H7 (cell line): ENCODE data around the gene CD40. TPM values are rescaled to one million over a fixed set of nuclear protein-coding genes. Genes with fewer than 3 reads are reported as not detected.

ENCODE experiments used
- DNase-seq: peaks from one replicate; pipeline ENCODE4 v3.0.0; 2012
- H3K27me3 ChIP-seq: 2 replicates; pipeline ENCODE4 v1.6.0; 2011; ENCODE audit warnings: mild to moderate bottlenecking, low read length; ENCODE audit not compliant: control insufficient read depth, insufficient read depth
- H3K36me3 ChIP-seq: replicated peaks from 2 replicates; pipeline ENCODE4 v1.5.1; 2011; ENCODE audit warnings: low read length; ENCODE audit not compliant: control insufficient read depth, insufficient read depth
- H3K4me3 ChIP-seq: 2 replicates; pipeline ENCODE4 v1.5.1; 2011; ENCODE audit warnings: low read depth, mild to moderate bottlenecking, control low read depth, low read length, moderate library complexity; ENCODE audit not compliant: insufficient read depth
- total RNA-seq: library from RNA; depleted of rRNA; stranded (reverse); fragments of >200 nt; shearing (Covaris generic); gene quantifications from 2 replicates; pipeline ENCODE4 v1.2.3, GENCODE V29; 2014

Gene CD40
- total RNA-seq, 1 experiment from 2014 or later: 8.8 TPM

DNA sequence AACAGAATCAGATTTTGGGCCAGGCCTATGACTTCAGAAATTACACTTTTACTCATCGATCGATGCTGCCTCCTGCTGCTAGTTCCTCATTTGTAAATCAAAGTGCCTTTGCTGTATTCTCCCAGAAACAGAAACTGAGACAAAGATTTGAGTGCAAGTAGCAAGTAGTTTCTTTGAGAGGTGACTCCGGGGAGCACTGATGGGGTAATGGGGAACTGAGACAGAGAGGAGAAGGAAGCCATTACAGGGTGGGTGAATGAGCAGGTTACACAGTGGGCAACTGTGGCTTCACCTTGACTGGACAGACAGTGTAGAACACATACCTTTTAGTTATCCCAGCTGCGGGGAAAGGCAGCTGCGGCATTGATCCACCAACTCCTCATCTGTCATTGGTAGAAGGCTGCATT lies 9.7 kb upstream of the CD40 start:
- Histone ChIP-seq H3K4me3 (no peak overlapping the region), H3K36me3 (no peaks in the 10 kb centered on the region), H3K27me3 (peaks cover 7% of the 10 kb centered on the region)
- DNase-seq: no peak

DNA sequence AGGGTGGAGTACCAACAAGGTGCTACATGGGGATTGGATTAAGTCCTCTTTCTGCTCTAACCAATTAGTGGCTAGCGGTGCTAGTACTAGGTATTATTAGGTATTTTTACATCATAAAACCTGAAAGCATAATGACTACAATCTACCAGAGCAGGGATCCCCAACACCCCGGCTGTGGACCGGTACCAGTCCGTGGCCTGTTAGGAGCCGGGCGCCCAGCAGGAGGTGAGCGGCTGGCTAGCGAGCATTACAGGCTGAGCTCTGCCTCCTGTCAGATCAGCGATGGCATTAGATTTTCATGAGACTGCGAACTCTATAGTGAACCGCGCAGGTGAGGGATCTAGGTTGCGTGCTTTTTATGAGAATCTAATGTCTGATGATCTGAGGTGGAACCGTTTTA lies 9.1 kb upstream of the CD40 start:
- DNase-seq: no peak
- H3K27me3 ChIP-seq: peaks cover 7% of the 10 kb centered on the region
- H3K4me3 ChIP-seq: no peak overlapping the region
- no peaks in the 10 kb centered on the region for H3K36me3 ChIP-seq

DNA sequence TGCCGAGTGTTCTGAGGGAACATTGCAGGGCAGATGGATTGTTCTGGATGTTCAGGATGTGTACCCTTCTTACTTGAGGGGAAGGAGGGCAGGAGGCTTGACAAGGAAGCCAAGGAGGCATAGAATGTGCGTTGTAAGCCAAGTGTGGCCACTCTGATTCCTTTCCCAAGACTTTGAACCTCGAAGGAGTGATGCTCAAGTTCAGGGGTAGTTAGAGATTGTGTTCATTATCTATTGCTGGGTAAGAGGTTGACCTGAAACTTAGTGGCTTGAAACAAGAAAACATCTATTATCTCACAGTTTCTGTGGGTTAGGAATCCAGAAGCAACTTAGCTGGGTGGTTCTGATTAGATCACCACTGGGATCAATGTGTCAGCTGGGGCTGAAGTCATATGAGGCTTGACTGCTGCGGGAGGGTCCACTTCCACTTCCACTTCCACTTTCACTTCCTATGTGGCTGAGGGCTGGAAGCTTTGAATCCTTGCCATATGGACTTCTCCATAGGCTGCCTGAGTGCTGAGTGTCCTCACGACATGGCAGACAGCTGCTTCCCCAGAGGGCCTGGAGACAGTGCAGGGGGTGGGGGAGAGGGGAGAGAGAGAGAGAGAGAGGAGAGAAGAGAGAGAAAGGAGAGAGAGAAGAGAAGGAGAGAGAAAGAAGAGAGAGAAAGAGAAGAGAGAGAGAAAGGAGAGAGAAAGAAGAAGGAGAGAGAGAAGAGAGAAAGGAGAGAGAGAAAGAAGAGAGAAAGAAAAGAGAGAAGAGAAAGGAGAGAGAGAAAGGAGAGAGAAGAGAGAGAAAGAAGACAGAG lies 6.9 kb upstream of the CD40 start:
- no peak for DNase-seq

DNA sequence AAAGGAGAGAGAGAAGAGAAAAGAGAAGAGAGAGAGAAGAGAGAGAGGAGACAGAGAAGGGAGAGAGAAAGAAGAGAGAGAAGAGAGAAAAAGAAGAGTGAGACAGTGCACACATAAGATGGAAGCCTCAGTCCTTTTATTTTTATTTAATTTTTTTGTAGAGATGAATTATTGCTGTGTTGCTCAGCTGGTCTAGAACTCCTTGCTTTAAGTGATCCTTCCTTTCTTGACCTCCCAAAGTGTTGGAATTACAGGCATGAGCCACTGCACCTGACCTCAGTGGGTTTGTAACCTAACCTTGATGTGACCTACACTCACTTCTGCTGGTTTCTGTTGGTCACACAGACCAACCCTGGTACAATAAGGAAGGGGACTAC lies 6.3 kb upstream of the CD40 start:
- peaks cover 17% of the 10 kb centered on the region for H3K27me3 ChIP-seq
- H3K36me3 ChIP-seq: no peaks in the 10 kb centered on the region

More for the DNA sequence above, 6.9 kb upstream of the CD40 start:
- peaks cover 15% of the 10 kb centered on the region for H3K27me3 ChIP-seq
- H3K4me3 ChIP-seq: no peak overlapping the region
- no peaks in the 10 kb centered on the region for H3K36me3 ChIP-seq

DNA sequence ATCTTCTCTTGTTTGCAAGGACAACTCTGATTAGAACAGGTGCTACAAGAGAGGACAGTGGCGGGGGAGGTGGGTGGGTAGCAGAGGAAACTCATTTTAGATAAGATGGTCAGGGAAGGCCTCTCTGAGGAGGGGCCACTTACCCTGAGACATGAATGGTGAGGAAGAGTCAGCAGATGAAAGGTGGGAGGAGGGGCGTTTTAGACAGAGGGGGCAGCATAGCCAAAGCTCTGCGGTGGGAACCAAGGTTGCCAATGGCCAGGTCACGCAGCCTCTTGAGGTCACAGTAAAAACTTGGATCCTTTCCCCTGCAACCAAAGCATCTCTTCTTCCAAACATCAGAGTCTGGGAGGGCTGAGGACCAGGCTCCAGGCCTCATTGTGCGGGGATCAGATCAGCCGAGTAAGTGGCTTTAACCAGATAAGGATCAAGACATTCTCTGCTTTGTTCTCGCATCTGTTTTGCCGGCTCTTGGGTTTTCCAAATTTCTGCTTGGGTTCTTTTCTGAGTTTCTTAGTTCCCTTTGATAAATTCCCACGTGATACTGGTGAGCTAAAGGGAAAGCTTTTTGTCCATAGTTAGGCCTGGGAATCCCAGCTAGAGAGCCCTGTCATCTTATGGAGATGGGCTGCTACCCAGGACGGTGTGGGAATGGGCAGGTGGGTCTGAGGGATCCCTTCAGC lies 5.5 kb upstream of the CD40 start:
- DNase-seq: no peak
- Histone ChIP-seq H3K27me3 (peaks cover 22% of the 10 kb centered on the region), H3K36me3 (no peaks in the 10 kb centered on the region), H3K4me3 (no peak overlapping the region)

More for the DNA sequence above, 6.3 kb upstream of the CD40 start:
- DNase-seq: no peak
- H3K4me3 ChIP-seq: no peak overlapping the region

DNA sequence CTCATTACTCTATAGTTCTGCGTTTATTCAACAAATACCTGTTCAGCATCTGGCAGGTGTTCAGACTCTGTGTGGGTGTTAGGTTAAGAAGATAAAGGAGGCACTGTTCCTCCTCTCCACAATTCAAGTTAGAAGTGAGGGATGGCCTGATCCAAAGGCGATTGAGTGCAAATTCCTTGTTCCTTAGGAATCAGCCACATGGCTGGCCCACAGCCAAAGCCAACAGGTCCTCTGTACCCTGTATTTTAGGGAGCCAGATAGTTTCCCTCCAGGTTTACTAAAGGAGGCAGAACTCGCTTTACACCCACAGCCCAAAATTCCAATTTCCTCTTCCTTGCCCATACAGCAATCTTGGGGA lies 5.0 kb upstream of the CD40 start:
- H3K36me3 ChIP-seq: no peaks in the 10 kb centered on the region
- no peak for DNase-seq
- H3K4me3 ChIP-seq: no peak overlapping the region
- H3K27me3 ChIP-seq: peaks cover 25% of the 10 kb centered on the region

DNA sequence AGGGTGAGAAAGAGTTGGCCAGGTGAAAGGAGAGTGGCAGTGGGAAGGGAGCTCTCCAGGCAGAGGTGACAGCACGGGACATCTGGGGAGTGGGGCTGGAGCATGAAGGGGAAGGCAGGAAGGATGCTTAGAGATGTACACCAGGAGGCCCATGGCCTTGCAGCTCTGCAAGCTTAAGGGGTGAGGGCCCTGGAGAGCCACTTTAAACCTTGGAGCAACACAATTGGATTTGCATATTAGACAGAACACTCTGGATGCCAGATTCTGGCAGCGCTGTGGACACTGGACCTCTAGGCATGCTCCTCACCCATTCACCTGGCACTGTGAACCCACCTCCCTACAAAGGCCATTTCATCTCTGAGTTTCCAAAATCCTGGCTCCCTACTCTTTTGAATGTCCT lies 3.7 kb upstream of the CD40 start:
- H3K36me3 ChIP-seq: no peaks in the 10 kb centered on the region
- no peak overlapping the region for H3K4me3 ChIP-seq
- peaks cover 25% of the 10 kb centered on the region for H3K27me3 ChIP-seq
- no peak for DNase-seq

DNA sequence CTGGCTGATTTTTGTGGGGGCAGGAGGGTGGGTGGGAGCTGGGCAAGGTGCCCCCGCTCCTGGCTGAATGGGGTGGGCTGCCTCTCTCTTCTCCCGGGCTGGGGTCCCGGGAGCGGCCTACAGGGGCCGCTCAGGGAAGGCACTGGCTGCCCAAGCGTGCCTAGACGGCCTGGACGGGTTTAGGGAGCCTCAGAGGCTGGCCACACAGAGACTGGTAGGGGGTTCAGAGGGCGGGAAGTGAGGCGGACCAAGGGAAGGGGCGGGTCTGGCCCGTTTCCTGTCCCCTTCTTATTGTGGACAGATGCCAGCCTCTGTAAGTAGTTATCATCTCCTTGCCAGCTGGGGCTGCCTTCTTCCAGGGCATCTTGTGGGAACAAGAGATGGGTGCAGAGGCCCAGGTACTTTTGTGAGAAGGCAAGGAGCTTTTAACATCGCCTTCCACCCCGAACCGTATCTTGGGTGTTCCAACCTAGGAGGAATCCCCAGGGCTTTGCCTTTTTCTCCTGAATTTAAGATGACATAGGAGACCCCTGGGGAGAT lies 437 bp downstream of the CD40 start:
- peak; percentile 86 for DNase-seq
- Histone ChIP-seq H3K36me3 (peaks cover 4% of the 10 kb centered on the region), H3K4me3 (peak overlapping the region; percentile 57), H3K27me3 (peaks cover 20% of the 10 kb centered on the region)

DNA sequence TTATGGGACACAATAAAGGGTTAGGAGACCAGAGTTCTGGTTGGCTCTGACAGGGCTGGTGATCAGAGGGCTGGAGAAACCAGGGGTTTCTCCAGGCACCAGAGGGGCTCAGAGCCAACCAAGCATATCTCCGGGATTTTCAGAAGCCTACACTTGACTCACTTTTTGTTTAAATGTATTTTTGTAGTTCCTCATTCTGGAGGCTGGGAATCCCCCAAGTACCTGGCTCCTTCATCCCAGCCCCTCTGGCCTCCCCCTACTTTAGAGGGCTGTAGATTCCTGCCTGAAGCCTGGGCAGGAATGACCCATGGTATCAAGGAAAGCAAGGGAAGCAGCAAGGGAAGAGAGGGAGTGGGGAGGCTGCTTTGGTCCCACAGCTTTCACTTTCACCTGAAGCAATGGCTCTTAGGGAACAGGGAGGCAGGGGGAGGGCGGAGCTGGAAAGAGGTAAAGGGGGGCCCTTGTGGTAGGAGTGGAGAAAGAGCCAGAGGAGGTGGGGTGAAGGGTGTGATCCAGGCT lies 973 bp downstream of the CD40 start:
- DNase-seq: no peak
- H3K4me3 ChIP-seq: peak overlapping the region; percentile 57; the same call in 1 of the 2 replicates
- peaks cover 4% of the 10 kb centered on the region for H3K36me3 ChIP-seq
- peaks cover 20% of the 10 kb centered on the region for H3K27me3 ChIP-seq

DNA sequence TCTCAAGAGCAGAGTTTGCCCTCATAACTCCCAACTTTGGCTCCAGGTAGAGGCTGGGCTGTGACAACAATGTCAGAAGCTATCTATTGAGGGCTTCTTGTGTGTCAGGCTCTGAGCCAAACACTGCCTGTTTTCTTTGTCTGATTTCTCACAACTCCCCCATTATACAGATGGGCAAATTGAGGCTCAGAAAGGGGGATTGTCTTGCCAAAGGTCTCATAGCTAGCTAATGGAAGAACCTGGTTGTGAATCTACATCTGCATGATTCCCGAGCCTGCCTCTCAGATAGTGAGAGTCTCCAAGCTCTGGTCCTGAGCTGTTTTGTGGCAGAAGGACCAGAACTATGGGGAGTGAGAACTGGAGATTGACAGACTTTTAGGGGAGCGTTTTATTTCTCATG lies 1.4 kb downstream of the CD40 start:
- Histone ChIP-seq H3K36me3 (peaks cover 4% of the 10 kb centered on the region), H3K4me3 (no peak overlapping the region), H3K27me3 (peaks cover 19% of the 10 kb centered on the region)
- no peak for DNase-seq

DNA sequence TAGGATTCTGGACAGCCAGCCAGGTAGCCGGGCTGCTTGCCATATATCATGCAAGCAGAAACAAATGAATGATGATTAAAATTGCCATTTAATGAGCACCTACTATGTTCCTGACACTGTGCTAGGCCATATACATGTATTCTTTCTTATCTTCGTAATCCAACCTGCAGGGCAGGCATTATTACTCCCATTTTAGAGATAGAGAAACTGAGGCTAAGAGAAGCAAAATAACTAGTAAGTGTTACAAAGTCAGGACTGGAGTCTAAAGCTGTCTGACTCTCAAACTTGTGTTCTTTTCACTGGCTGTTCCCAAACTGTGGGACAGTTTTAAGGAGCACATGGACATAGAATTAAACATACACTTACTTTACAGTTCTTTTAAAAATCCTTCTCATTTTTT lies 2.0 kb downstream of the CD40 start:
- Histone ChIP-seq H3K27me3 (peaks cover 17% of the 10 kb centered on the region), H3K4me3 (no peak overlapping the region), H3K36me3 (peaks cover 4% of the 10 kb centered on the region)
- DNase-seq: no peak

DNA sequence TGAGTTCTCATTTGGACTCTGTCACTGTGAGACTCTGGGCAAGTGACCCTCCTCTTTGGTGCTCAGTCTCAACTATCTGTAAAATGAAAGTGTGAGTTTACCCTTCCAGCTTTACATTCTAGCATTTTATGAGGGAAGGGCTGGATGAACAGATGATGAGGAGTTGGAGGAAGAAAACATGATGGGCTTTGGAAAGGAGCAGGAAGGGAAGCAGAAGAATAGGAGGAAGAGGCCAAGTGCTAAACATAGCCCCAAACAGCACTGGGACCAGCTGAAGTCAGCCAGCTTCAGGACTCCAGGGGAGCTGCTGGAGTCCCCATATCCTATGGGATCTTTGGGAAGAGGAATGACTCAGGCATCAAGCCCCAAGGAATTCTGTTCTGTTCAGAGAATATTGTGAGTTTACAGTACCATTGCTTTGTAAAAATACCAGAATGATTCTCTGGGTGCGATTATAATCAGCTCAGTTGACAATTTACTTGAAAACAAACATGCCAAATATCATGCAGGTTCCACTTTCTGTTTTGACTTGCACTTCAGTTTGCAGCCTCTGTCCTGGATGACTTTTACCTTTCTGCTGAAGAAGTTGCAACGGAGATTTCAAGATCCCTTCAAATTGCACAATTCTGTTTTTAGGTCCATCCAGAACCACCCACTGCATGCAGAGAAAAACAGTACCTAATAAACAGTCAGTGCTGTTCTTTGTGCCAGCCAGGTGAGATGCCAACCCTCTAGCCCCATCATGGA lies 3.2 kb downstream of the CD40 start:
- no peak for DNase-seq
- Histone ChIP-seq H3K36me3 (peaks cover 4% of the 10 kb centered on the region), H3K27me3 (peaks cover 11% of the 10 kb centered on the region; the same call in 1 of the 2 replicates), H3K4me3 (no peak overlapping the region)

DNA sequence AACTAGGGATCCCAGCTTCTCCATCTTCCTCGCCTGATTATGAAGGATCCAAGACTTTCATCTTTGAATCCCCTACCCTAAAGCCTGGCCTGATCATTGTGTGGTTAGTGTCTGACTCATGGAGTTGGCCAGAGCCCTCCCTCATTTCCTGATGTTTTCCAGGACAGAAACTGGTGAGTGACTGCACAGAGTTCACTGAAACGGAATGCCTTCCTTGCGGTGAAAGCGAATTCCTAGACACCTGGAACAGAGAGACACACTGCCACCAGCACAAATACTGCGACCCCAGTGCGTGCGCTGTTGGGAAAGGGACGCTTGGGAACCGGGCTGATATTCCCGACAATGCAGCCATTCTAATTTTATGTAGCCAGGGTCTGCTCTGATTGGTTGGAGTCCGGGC lies 4.0 kb downstream of the CD40 start:
- Histone ChIP-seq H3K36me3 (peaks cover 4% of the 10 kb centered on the region), H3K27me3 (peaks cover 7% of the 10 kb centered on the region; the same call in 1 of the 2 replicates), H3K4me3 (no peak overlapping the region)
- peak; percentile 5 for DNase-seq
